ENCODE measurements around the gene DTNB.

GRCh38 chr2:25521126-25521525 lies 152.3 kb downstream of the DTNB start:
- TF ChIP-seq ZNF146 (tag by site-specific recombination; IDR thresholded peaks at IDR 0.05), result no peak
- TF ChIP-seq CTCF (tag by site-specific recombination; IDR thresholded peaks at IDR 0.05), result no peak
- TF ChIP-seq REST (tag by site-specific recombination; IDR thresholded peaks at IDR 0.05), result no peak
- no peak for TF ChIP-seq ZNF549 (tag by site-specific recombination; IDR thresholded peaks at IDR 0.05)
- no peak for TF ChIP-seq ZBTB26 (tag by site-specific recombination; optimal IDR thresholded peaks at IDR 0.05)
